AG04450 (cell line): Measurements from ENCODE around the gene NBAS. TPM values are rescaled to one million over a fixed set of nuclear protein-coding genes. Genes with fewer than 3 reads are reported as not detected.

ENCODE experiments used
- CTCF ChIA-PET: fragments of 300-600, 350-600 bp; formaldehyde crosslinking; extraction: SDS; loops from one replicate; lab custom pipeline; 2022; ENCODE audit warnings: antibody characterized with exemption, inconsistent platforms; lab: Charles Lee
- POLR2A ChIA-PET: fragments of 350-600 bp; formaldehyde crosslinking; extraction: SDS; loops from one replicate; lab custom pipeline; 2021; ENCODE audit warnings: antibody characterized with exemption, inconsistent platforms; lab: Yijun Ruan, JAX
- DNase-seq: peaks from one replicate; pipeline ENCODE4 v3.0.0-alpha.2; 2011; ENCODE audit warnings: low read depth, low spot score
- H3K27ac ChIP-seq: one replicate; pipeline ENCODE4 v1.5.1; 2012; ENCODE audit warnings: low read depth, low read length, control low read depth
- H3K27me3 ChIP-seq: one replicate; pipeline ENCODE4 v1.6.0; 2012; ENCODE audit warnings: low read length; ENCODE audit not compliant: control insufficient read depth, insufficient read depth
- H3K4me3 ChIP-seq: 2 replicates; pipeline ENCODE4 v1.5.1; 2011; ENCODE audit warnings: mild to moderate bottlenecking, low read depth, low read length, control low read depth
- H3K9me3 ChIP-seq: 2 replicates; pipeline ENCODE4 v1.5.1; 2012; ENCODE audit warnings: low read length; ENCODE audit not compliant: control insufficient read depth, insufficient read depth
- polyA plus RNA-seq: library from polyadenylated mRNA; depleted of rRNA; stranded (reverse); fragments of >200 nt; gene quantifications from 2 replicates; pipeline ENCODE4 v1.2.3, GENCODE V29; 2011
- TF ChIP-seq, protein P1 (sequence below): IDR thresholded peaks from 2 replicates; pipeline ENCODE4 v1.5.1; 2011; ENCODE audit warnings: low read depth, low read length, control low read depth, inconsistent platforms

The NBAS gene
- polyA plus RNA-seq, 1 experiment = 45.0 TPM

- no peaks in the 10 kb centered on the region for H3K27me3 ChIP-seq
- CTCF ChIA-PET = interaction anchor here (1.6 kb wide), 1 partner anchor 15 kb away, joined by 3 read pairs; no protein-coding TSS in a partner anchor
- no peak overlapping the region for H3K27ac ChIP-seq
- H3K9me3 ChIP-seq = no peaks in the 10 kb centered on the region
- H3K4me3 ChIP-seq = no peak overlapping the region
- TF ChIP-seq, protein P1, sequence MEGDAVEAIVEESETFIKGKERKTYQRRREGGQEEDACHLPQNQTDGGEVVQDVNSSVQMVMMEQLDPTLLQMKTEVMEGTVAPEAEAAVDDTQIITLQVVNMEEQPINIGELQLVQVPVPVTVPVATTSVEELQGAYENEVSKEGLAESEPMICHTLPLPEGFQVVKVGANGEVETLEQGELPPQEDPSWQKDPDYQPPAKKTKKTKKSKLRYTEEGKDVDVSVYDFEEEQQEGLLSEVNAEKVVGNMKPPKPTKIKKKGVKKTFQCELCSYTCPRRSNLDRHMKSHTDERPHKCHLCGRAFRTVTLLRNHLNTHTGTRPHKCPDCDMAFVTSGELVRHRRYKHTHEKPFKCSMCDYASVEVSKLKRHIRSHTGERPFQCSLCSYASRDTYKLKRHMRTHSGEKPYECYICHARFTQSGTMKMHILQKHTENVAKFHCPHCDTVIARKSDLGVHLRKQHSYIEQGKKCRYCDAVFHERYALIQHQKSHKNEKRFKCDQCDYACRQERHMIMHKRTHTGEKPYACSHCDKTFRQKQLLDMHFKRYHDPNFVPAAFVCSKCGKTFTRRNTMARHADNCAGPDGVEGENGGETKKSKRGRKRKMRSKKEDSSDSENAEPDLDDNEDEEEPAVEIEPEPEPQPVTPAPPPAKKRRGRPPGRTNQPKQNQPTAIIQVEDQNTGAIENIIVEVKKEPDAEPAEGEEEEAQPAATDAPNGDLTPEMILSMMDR = no peak
- DNase-seq = no peak
- POLR2A ChIA-PET = no interaction called here
Measured at GRCh38 chr2:15383695-15384350, 177.3 kb downstream of the NBAS start.

DNA sequence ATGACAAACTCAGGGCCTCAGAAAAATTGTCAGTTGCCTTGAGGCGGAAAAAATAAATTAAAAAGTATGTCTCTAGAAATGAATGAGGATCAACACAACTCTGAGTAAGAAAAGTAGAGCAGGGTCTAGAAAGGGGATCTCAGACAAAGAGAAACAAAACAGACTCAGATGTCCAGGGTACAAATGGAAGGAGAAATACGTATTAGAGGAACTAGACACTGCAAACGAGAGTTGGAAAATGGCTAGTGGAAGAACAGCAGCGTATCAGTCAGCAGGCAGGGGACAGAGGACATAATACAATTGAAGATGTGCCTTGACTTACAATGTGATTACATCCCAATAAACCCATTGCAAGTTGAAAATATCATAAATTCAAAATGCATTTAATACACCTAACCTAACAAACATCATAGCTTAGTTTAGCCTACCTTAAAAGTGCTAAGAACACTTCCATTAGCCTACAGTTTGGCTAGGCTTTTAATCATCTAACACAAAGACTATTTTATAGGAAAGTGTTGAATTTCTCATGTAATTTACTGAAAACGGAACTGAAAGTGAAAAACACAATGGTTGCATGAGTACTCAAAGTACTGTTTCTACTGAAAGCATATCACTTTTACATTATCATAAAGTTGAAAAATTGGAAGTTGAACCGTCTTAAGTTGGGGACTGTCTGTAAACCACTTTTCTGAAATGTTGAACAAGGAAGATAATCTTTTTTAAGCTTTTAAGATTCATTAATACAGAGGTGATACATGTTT is 182.8 kb downstream of the NBAS start:
- TF ChIP-seq, protein P1 = no peak
- ChIA-PET CTCF (interaction anchor here (1.2 to 1.5 kb wide), 2 partner anchors 14 to 31 kb away, joined by 3 to 4 read pairs; no protein-coding TSS in a partner anchor), POLR2A (no interaction called here)
- Histone ChIP-seq H3K9me3 (no peaks in the 10 kb centered on the region), H3K27ac (no peak overlapping the region), H3K27me3 (no peaks in the 10 kb centered on the region), H3K4me3 (no peak overlapping the region)
- DNase-seq = no peak

- ChIA-PET POLR2A (no interaction called here), CTCF (interaction anchor here (1.2 to 1.5 kb wide), 2 partner anchors 13 to 30 kb away, joined by 3 to 4 read pairs; no protein-coding TSS in a partner anchor)
- Histone ChIP-seq H3K27me3 (no peaks in the 10 kb centered on the region), H3K27ac (no peak overlapping the region), H3K4me3 (no peak overlapping the region), H3K9me3 (no peaks in the 10 kb centered on the region)
- TF ChIP-seq, protein P1 = no peak
- no peak for DNase-seq
Measured at GRCh38 chr2:15377202-15377601, 183.9 kb downstream of the NBAS start.

DNA sequence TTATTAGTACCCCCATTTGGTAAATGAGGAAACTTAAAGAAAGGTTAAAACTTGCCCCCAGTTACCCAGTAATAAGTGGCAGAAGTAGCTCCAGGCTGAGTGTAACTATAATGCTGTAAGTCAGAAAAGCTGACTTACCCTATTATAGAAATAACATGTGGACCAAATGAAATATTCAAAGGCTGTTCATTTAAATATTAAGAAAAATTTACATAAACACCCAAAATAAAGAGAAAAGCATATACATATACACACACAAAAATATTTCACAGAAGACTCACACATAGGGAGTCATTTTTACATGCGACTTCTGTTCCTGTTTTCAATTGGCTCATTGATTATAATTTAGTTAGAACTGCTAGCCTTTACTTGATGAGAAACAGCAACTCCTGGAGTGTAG is 189.1 kb downstream of the NBAS start:
- Histone ChIP-seq H3K27me3 (no peaks in the 10 kb centered on the region), H3K27ac (no peak overlapping the region), H3K9me3 (no peaks in the 10 kb centered on the region), H3K4me3 (no peak overlapping the region)
- ChIA-PET CTCF (no interaction called here), POLR2A (no interaction called here)
- no peak for DNase-seq
- TF ChIP-seq, protein P1 = no peak

DNA sequence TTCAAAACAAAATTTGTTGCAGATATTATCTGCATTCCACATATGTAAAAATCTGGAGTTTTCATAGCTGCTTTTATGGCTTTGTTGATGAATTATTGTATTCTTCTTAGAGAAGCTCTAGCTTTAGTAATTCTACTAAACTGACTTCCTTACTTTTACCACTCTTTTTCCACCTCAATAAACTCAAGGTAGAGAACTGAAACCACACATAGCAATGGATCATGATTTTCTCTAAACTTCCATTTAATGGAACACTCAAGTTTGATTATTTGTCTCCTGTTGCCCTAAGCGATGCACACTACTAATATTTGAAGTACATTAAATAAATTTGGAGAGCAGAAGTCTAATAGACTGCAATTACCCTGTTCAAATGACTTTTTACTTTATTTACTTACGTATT is 192.0 kb downstream of the NBAS start:
- DNase-seq = no peak
- H3K4me3 ChIP-seq = no peak overlapping the region
- no peak overlapping the region for H3K27ac ChIP-seq
- ChIA-PET POLR2A (no interaction called here), CTCF (interaction anchor here (1.2 kb wide), 1 partner anchor 14 kb away, joined by 3 read pairs; no protein-coding TSS in a partner anchor)
- TF ChIP-seq, protein P1 = no peak
- H3K27me3 ChIP-seq = no peaks in the 10 kb centered on the region
- H3K9me3 ChIP-seq = no peaks in the 10 kb centered on the region
